B cell (primary cell): Measurements from ENCODE around the gene GNG3. TPM values are rescaled to one million over a fixed set of nuclear protein-coding genes. Genes with fewer than 3 reads are reported as not detected.

ENCODE experiments used
- ATAC-seq: fragments of 200-7000 bp; cut with Tn5 transposase; one replicate; pipeline ENCODE4 v1.10.0; 2021; ENCODE audit warnings: low read depth, mild to moderate bottlenecking, moderate number of reproducible peaks, moderate library complexity
- CTCF ChIA-PET: fragments of 350-600 bp; sonication (Branson Sonifier 250); formaldehyde crosslinking; loops from one replicate; lab custom pipeline; 2021; ENCODE audit warnings: antibody characterized with exemption, inconsistent platforms; lab: Charles Lee
- POLR2A ChIA-PET: fragments of 350-600 bp; sonication (Branson Sonifier 250); formaldehyde crosslinking; loops from one replicate; lab custom pipeline; 2021; ENCODE audit warnings: antibody characterized with exemption; lab: Charles Lee
- DNase-seq: peaks from one replicate; pipeline ENCODE4 v3.0.0; 2013
- H2AFZ ChIP-seq: 2 replicates; pipeline ENCODE4 v1.6.1; 2012; ENCODE audit warnings: mild to moderate bottlenecking, low read depth, low read length; ENCODE audit not compliant: insufficient read depth, poor library complexity, severe bottlenecking
- H3K27ac ChIP-seq, 2 donors: 1 replicate in 1 of 2; 2 replicates in 1 of 2; pipeline ENCODE4 v1.5.1; 2012 to 2013; ENCODE audit warnings: low read length in 2 of 2, mild to moderate bottlenecking in 2 of 2, moderate library complexity in 1 of 2
- H3K27me3 ChIP-seq, 4 experiments: fragments of 200-600 bp in 1 of 4; sonication (generic) in 1 of 4; replicated peaks in 1 of 4; 1 replicate in 2 of 4; 2 replicates in 2 of 4; pipeline versions ENCODE4 v1.6.1 to v1.7.0; 2013 to 2016; ENCODE audit warnings: low read length in 3 of 4, mild to moderate bottlenecking in 2 of 4, mixed read lengths in 1 of 4, moderate library complexity in 1 of 4; ENCODE audit not compliant: insufficient read depth in 4 of 4, control insufficient read depth in 3 of 4; ENCODE audit errors: control extremely low read depth in 1 of 4
- H3K36me3 ChIP-seq, 2 experiments: replicated peaks in 1 of 2; 1 replicate in 1 of 2; 2 replicates in 1 of 2; pipeline versions ENCODE4 v1.6.1 to v1.7.1; 2013; ENCODE audit warnings: low read length in 1 of 2; ENCODE audit not compliant: insufficient read depth in 2 of 2, control insufficient read depth in 1 of 2; ENCODE audit errors: control extremely low read depth in 1 of 2, extremely low read depth in 1 of 2
- H3K4me1 ChIP-seq, 2 donors: fragments of 200-600 bp in 1 of 2; sonication (generic) in 1 of 2; 1 replicate in 1 of 2; 2 replicates in 1 of 2; pipeline versions ENCODE4 v1.5.1 to v1.6.1; 2013 to 2017; ENCODE audit warnings: low read length in 2 of 2; ENCODE audit not compliant: control insufficient read depth in 2 of 2, insufficient read depth in 2 of 2
- H3K4me2 ChIP-seq: replicated peaks from 2 replicates; pipeline ENCODE3; 2012; ENCODE audit warnings: mild to moderate bottlenecking, low read depth, low read length; ENCODE audit not compliant: poor library complexity, severe bottlenecking
- H3K4me3 ChIP-seq, 5 experiments: fragments of 200-600 bp in 1 of 5; sonication (generic) in 1 of 5; 1 replicate in 3 of 5; 2 replicates in 2 of 5; pipeline versions ENCODE4 v1.5.1 to v1.7.0; 2011 to 2016; ENCODE audit warnings: low read length in 4 of 5, mild to moderate bottlenecking in 4 of 5, low read depth in 2 of 5, control low read depth in 1 of 5, moderate library complexity in 1 of 5; ENCODE audit not compliant: insufficient read depth in 1 of 5; ENCODE audit errors: control extremely low read depth in 1 of 5, extremely low read depth in 1 of 5
- H3K79me2 ChIP-seq: fragments of 200-600 bp; sonication (generic); one replicate; pipeline ENCODE4 v1.6.0; 2016; ENCODE audit warnings: low read length; ENCODE audit not compliant: control insufficient read depth, insufficient read depth
- H3K9ac ChIP-seq: fragments of 200-600 bp; sonication (generic); 2 replicates; pipeline ENCODE4 v1.6.1; 2017; ENCODE audit warnings: mild to moderate bottlenecking, low read length, moderate library complexity
- H3K9me3 ChIP-seq, 3 donors: one replicate each; pipeline versions ENCODE4 v1.6.1 to v1.7.1; 2013; ENCODE audit warnings: low read length in 2 of 3; ENCODE audit not compliant: control insufficient read depth in 2 of 3, insufficient read depth in 1 of 3; ENCODE audit errors: control extremely low read depth in 1 of 3
- H4K20me1 ChIP-seq: 2 replicates; pipeline ENCODE4 v1.6.0; 2012; ENCODE audit warnings: mild to moderate bottlenecking, low read length; ENCODE audit not compliant: insufficient read depth, control insufficient read depth, poor library complexity, severe bottlenecking
- H3K27ac Mint-ChIP-seq: one replicate; pipeline ENCODE4 v1.8.0; 2021; ENCODE audit warnings: mixed read lengths
- H3K27me3 Mint-ChIP-seq: one replicate; pipeline ENCODE4 v1.8.0; 2021; ENCODE audit warnings: mixed read lengths
- H3K4me1 Mint-ChIP-seq: one replicate; pipeline ENCODE4 v1.8.0; 2021; ENCODE audit warnings: mixed read lengths
- H3K4me3 Mint-ChIP-seq: one replicate; pipeline ENCODE4 v1.8.0; 2021; ENCODE audit warnings: mixed read lengths
- H3K9me3 Mint-ChIP-seq: one replicate; pipeline ENCODE4 v1.8.0; 2022; ENCODE audit warnings: mixed read lengths; ENCODE audit not compliant: insufficient read depth
- EZH2 ChIP-seq: IDR thresholded peaks from 2 replicates; pipeline ENCODE4 v1.6.1; 2012; ENCODE audit warnings: borderline replicate concordance, low read depth, mild to moderate bottlenecking, moderate library complexity, low read length; ENCODE audit not compliant: insufficient read depth, poor library complexity, severe bottlenecking
- WGBS: methylation state at CpG from one replicate; pipeline ENCODE4 v1.1.5; 2013; ENCODE audit warnings: missing lambda C conversion rate; ENCODE audit not compliant: insufficient coverage; 5-methylcytosine and 5-hydroxymethylcytosine counted together
- intact Hi-C: fragments of 100-400 bp; cut with micrococcal nuclease; formaldehyde crosslinking; loops from one replicate; pipeline ENCODE4 v1.10.0; 2022
- polyA plus RNA-seq: library from polyadenylated mRNA; depleted of rRNA; stranded (reverse); fragments of >200 nt; gene quantifications from 2 replicates; pipeline ENCODE4 v1.2.3, GENCODE V29; 2012
- total RNA-seq, 2 donors: library from RNA; stranded (reverse); fragments of 120-200 nt in 1 of 2; gene quantifications; 1 replicate in 1 of 2; 2 replicates in 1 of 2; pipeline versions ENCODE4 v1.2.3 to v1.2.4, GENCODE V29; 2013 to 2022
- TF ChIP-seq, protein P1 (sequence below): fragments of 200-600 bp; IDR thresholded peaks from one replicate; pipeline ENCODE4 v1.8.0; 2022; ENCODE audit warnings: antibody characterized with exemption, mild to moderate bottlenecking

The GNG3 gene
- total and polyA plus RNA-seq, 2 donors (not counting 1 experiment from before 2014, with no cell fraction given) = 2.1 to 5.5 TPM

- Histone ChIP-seq H4K20me1 (no peaks in the 10 kb centered on the region), H3K36me3 (peaks cover 0 to 33% of the 10 kb centered on the region in 2 experiments), H3K27ac (peak overlapping the region; percentile 90 to 93), H3K27me3 (no peaks in the 10 kb centered on the region), H3K4me3 (peak overlapping the region; percentile 66 to 91 (median 87)), H2AFZ (peak overlapping the region; percentile 99), H3K4me2 (peak overlapping the region; percentile 95), H3K9me3 (no peaks in the 10 kb centered on the region), H3K9ac (peak overlapping the region; percentile 89), H3K4me1 (peaks cover 39 to 52% of the 10 kb centered on the region in 2 donors), H3K79me2 (peaks cover 25% of the 10 kb centered on the region)
- H3K9me3 Mint-ChIP-seq = no peaks in the 10 kb centered on the region
- H3K4me1 Mint-ChIP-seq = peaks cover 65% of the 10 kb centered on the region
- ChIA-PET CTCF (interaction anchor here (0.8 to 1.4 kb wide), 6 partner anchors 18 to 115 kb away, joined by 3 to 5 read pairs (median 3); partner anchors contain the start of genes C11orf98, CSKMT, HNRNPUL2 and UQCC3), POLR2A (interaction anchor here (0.6 to 6.5 kb wide), 22 partner anchors 18 to 172 kb away, joined by 3 to 66 read pairs (median 5); partner anchors contain the start of genes B3GAT3, C11orf98, CSKMT and EEF1G)
- 2% methylated on average over 34 of the region's 47 CpGs for WGBS
- H3K27ac Mint-ChIP-seq = peak overlapping the region; percentile 95
- ATAC-seq (peak; percentile 76), DNase-seq (peak; percentile 99)
- peak overlapping the region; percentile 92 for H3K4me3 Mint-ChIP-seq
- TF ChIP-seq EZH2 = no peak
- TF ChIP-seq, protein P1, sequence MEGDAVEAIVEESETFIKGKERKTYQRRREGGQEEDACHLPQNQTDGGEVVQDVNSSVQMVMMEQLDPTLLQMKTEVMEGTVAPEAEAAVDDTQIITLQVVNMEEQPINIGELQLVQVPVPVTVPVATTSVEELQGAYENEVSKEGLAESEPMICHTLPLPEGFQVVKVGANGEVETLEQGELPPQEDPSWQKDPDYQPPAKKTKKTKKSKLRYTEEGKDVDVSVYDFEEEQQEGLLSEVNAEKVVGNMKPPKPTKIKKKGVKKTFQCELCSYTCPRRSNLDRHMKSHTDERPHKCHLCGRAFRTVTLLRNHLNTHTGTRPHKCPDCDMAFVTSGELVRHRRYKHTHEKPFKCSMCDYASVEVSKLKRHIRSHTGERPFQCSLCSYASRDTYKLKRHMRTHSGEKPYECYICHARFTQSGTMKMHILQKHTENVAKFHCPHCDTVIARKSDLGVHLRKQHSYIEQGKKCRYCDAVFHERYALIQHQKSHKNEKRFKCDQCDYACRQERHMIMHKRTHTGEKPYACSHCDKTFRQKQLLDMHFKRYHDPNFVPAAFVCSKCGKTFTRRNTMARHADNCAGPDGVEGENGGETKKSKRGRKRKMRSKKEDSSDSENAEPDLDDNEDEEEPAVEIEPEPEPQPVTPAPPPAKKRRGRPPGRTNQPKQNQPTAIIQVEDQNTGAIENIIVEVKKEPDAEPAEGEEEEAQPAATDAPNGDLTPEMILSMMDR = no peak
- H3K27me3 Mint-ChIP-seq = no peaks in the 10 kb centered on the region
- intact Hi-C loops = loop anchor here (1.0 to 5.0 kb wide), 11 partner anchors 18 to 148 kb away; partner anchors contain the start of genes EEF1G, GANAB, HNRNPUL2 and INTS5
Measured at GRCh38 chr11:62709247-62710000, 1.9 kb downstream of the GNG3 start.

- no peak for ATAC-seq
- H3K27ac Mint-ChIP-seq = peak overlapping the region; percentile 95
- no peak for DNase-seq
- Histone ChIP-seq H3K36me3 (peaks cover 0 to 38% of the 10 kb centered on the region in 2 experiments), H3K79me2 (peaks cover 25% of the 10 kb centered on the region), H3K9me3 (no peaks in the 10 kb centered on the region), H3K4me2 (peak overlapping the region; percentile 95), H3K4me1 (peaks cover 39 to 52% of the 10 kb centered on the region in 2 donors), H2AFZ (peak overlapping the region; percentile 99), H3K27ac (peak overlapping the region; percentile 90 to 93), H3K9ac (peak overlapping the region; percentile 89), H4K20me1 (no peaks in the 10 kb centered on the region), H3K27me3 (no peaks in the 10 kb centered on the region), H3K4me3 (peak overlapping the region; percentile 18 to 91 (median 73))
- ChIA-PET CTCF (interaction anchor here (1.0 to 1.4 kb wide), 3 partner anchors 38 to 116 kb away, joined by 3 read pairs; partner anchors contain the start of genes C11orf98, CSKMT and UQCC3), POLR2A (interaction anchor here (0.6 to 6.5 kb wide), 17 partner anchors 17 to 171 kb away, joined by 3 to 66 read pairs (median 9); partner anchors contain the start of genes C11orf98, CSKMT, HNRNPUL2 and INTS5)
- no peaks in the 10 kb centered on the region for H3K27me3 Mint-ChIP-seq
- intact Hi-C loops = no loop called here
- peak overlapping the region; percentile 92 for H3K4me3 Mint-ChIP-seq
- WGBS = 69% methylated on average over 7 of the region's 7 CpGs
- peaks cover 65% of the 10 kb centered on the region for H3K4me1 Mint-ChIP-seq
- TF ChIP-seq, protein P1 = no peak
- no peak for TF ChIP-seq EZH2
- no peaks in the 10 kb centered on the region for H3K9me3 Mint-ChIP-seq
Measured at GRCh38 chr11:62710001-62710345, 2.5 kb downstream of the GNG3 start.
